Hepatocyte (in vitro differentiated cells): ENCODE measurements around the gene EXOC6B. TPM values are rescaled to one million over a fixed set of nuclear protein-coding genes. Genes with fewer than 3 reads are reported as not detected.

ENCODE experiments used
- DNase-seq: peaks from one replicate; pipeline ENCODE4 v3.0.0-alpha.2; 2016; ENCODE audit warnings: low spot score
- H2AFZ ChIP-seq: fragments of 200-600 bp; sonication (generic); 2 replicates; pipeline ENCODE4 v1.6.0; 2016; ENCODE audit warnings: antibody characterized with exemption, mild to moderate bottlenecking
- H3K27ac ChIP-seq: fragments of 200-600 bp; sonication (generic); 2 replicates; pipeline ENCODE4 v1.5.1; 2016; ENCODE audit warnings: mild to moderate bottlenecking
- H3K27me3 ChIP-seq: fragments of 200-600 bp; sonication (generic); 2 replicates; pipeline ENCODE4 v1.6.1; 2016
- H3K36me3 ChIP-seq: fragments of 200-600 bp; sonication (generic); replicated peaks from 2 replicates; pipeline ENCODE4 v1.5.1; 2016; ENCODE audit warnings: low read depth; ENCODE audit not compliant: insufficient read depth
- H3K4me1 ChIP-seq: fragments of 200-600 bp; sonication (generic); 2 replicates; pipeline ENCODE4 v1.5.1; 2016; ENCODE audit warnings: mild to moderate bottlenecking, moderate library complexity; ENCODE audit not compliant: insufficient read depth
- H3K4me2 ChIP-seq: fragments of 200-600 bp; sonication (generic); 2 replicates; pipeline ENCODE4 v1.6.0; 2016
- H3K4me3 ChIP-seq: fragments of 200-600 bp; sonication (generic); 2 replicates; pipeline ENCODE4 v1.5.1; 2016; ENCODE audit warnings: mild to moderate bottlenecking
- H3K79me2 ChIP-seq: fragments of 200-600 bp; sonication (generic); 2 replicates; pipeline ENCODE4 v1.6.0; 2017; ENCODE audit warnings: mild to moderate bottlenecking
- H3K9me2 ChIP-seq: fragments of 200-600 bp; sonication (generic); replicated peaks from 2 replicates; pipeline ENCODE4 v1.6.0; 2017; ENCODE audit warnings: mild to moderate bottlenecking; ENCODE audit not compliant: insufficient read depth
- H3K9me3 ChIP-seq: fragments of 200-600 bp; sonication (generic); 2 replicates; pipeline ENCODE4 v1.5.1; 2016; ENCODE audit warnings: low read depth, mild to moderate bottlenecking
- H4K20me1 ChIP-seq: fragments of 200-600 bp; sonication (generic); 2 replicates; pipeline ENCODE4 v1.6.0; 2016; ENCODE audit warnings: mild to moderate bottlenecking; ENCODE audit not compliant: insufficient read depth, poor library complexity, severe bottlenecking
- EZH2 ChIP-seq: fragments of 200-600 bp; sonication (generic); IDR thresholded peaks from 2 replicates; pipeline ENCODE4 v1.6.1; 2016; ENCODE audit warnings: antibody characterized with exemption, mild to moderate bottlenecking, borderline replicate concordance
- EZH2phosphoT487 ChIP-seq: fragments of 200-600 bp; sonication (generic); IDR thresholded peaks from one replicate; pipeline ENCODE4 v1.6.1; 2018; ENCODE audit warnings: antibody characterized with exemption, mild to moderate bottlenecking, low read depth, moderate library complexity; ENCODE audit not compliant: unreplicated experiment, severe bottlenecking
- WGBS: methylation state at CpG from one replicate; pipeline ENCODE4 v1.1.6; 2016; ENCODE audit warnings: low lambda C conversion rate; ENCODE audit errors: missing lambda C conversion rate; 5-methylcytosine and 5-hydroxymethylcytosine counted together
- polyA plus RNA-seq: library from polyadenylated mRNA; unstranded; fragments of >200 nt; fragmentation: Nextera tagmentation; extraction: Ambion mirVana; gene quantifications from 2 replicates; pipeline ENCODE4 v1.2.1, GENCODE V29; 2016
- total RNA-seq: library from RNA; depleted of rRNA; stranded (reverse); fragments of >200 nt; gene quantifications from 2 replicates; pipeline ENCODE4 v1.2.3, GENCODE V29; 2014
- TF ChIP-seq, protein P1 (sequence below): fragments of 200-600 bp; sonication (generic); IDR thresholded peaks from 2 replicates; pipeline ENCODE4 v1.5.1; 2016; ENCODE audit warnings: antibody characterized with exemption, mild to moderate bottlenecking; ENCODE audit not compliant: poor library complexity

EXOC6B gene
- total and polyA plus RNA-seq, 2 experiments from 2014 or later: 11.8 to 36.2 TPM

GRCh38 chr2:72859831-72860262 lies 34.0 kb upstream of the EXOC6B start:
- Histone ChIP-seq H3K27ac (no peak overlapping the region), H3K9me2 (no peaks in the 10 kb centered on the region), H3K27me3 (peaks cover 12% of the 10 kb centered on the region), H4K20me1 (no peaks in the 10 kb centered on the region), H3K4me2 (no peak overlapping the region), H3K36me3 (no peaks in the 10 kb centered on the region), H3K4me1 (no peaks in the 10 kb centered on the region), H3K9me3 (no peaks in the 10 kb centered on the region), H2AFZ (no peak overlapping the region), H3K4me3 (no peak overlapping the region), H3K79me2 (no peaks in the 10 kb centered on the region)
- peak; percentile 86 for DNase-seq
- TF ChIP-seq, protein P1, sequence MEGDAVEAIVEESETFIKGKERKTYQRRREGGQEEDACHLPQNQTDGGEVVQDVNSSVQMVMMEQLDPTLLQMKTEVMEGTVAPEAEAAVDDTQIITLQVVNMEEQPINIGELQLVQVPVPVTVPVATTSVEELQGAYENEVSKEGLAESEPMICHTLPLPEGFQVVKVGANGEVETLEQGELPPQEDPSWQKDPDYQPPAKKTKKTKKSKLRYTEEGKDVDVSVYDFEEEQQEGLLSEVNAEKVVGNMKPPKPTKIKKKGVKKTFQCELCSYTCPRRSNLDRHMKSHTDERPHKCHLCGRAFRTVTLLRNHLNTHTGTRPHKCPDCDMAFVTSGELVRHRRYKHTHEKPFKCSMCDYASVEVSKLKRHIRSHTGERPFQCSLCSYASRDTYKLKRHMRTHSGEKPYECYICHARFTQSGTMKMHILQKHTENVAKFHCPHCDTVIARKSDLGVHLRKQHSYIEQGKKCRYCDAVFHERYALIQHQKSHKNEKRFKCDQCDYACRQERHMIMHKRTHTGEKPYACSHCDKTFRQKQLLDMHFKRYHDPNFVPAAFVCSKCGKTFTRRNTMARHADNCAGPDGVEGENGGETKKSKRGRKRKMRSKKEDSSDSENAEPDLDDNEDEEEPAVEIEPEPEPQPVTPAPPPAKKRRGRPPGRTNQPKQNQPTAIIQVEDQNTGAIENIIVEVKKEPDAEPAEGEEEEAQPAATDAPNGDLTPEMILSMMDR: peak; percentile 69
- no peak for TF ChIP-seq EZH2
- TF ChIP-seq EZH2phosphoT487: no peak
- 0% methylated on average over 3 of the region's 3 CpGs for WGBS

GRCh38 chr2:72851333-72851732 lies 25.5 kb upstream of the EXOC6B start:
- H3K9me2 ChIP-seq: no peaks in the 10 kb centered on the region
- H3K79me2 ChIP-seq: no peaks in the 10 kb centered on the region
- H4K20me1 ChIP-seq: no peaks in the 10 kb centered on the region
- no peak overlapping the region for H2AFZ ChIP-seq
- H3K4me2 ChIP-seq: no peak overlapping the region
- no peaks in the 10 kb centered on the region for H3K9me3 ChIP-seq
- H3K36me3 ChIP-seq: no peaks in the 10 kb centered on the region
- no peaks in the 10 kb centered on the region for H3K27me3 ChIP-seq
- TF ChIP-seq, protein P1: no peak
- TF ChIP-seq EZH2 (no peak), EZH2phosphoT487 (no peak)
- H3K4me3 ChIP-seq: no peak overlapping the region
- no peak for DNase-seq
- WGBS: 36% methylated on average over 7 of the region's 7 CpGs
- H3K4me1 ChIP-seq: no peaks in the 10 kb centered on the region
- no peak overlapping the region for H3K27ac ChIP-seq

GRCh38 chr2:72849138-72849462 lies 23.3 kb upstream of the EXOC6B start:
- H4K20me1 ChIP-seq: no peaks in the 10 kb centered on the region
- H3K9me3 ChIP-seq: no peaks in the 10 kb centered on the region
- 89% methylated on average over 1 of the region's 1 CpG for WGBS
- H3K27ac ChIP-seq: no peak overlapping the region
- no peaks in the 10 kb centered on the region for H3K36me3 ChIP-seq
- no peak overlapping the region for H3K4me2 ChIP-seq
- no peak overlapping the region for H3K4me3 ChIP-seq
- no peak overlapping the region for H2AFZ ChIP-seq
- H3K9me2 ChIP-seq: no peaks in the 10 kb centered on the region
- no peaks in the 10 kb centered on the region for H3K4me1 ChIP-seq
- H3K27me3 ChIP-seq: no peaks in the 10 kb centered on the region
- H3K79me2 ChIP-seq: no peaks in the 10 kb centered on the region
- TF ChIP-seq, protein P1: no peak
- TF ChIP-seq EZH2phosphoT487: no peak
- TF ChIP-seq EZH2: no peak
- no peak for DNase-seq
